Activated CD4-positive, alpha-beta T cell treated with anti-CD3 and anti-CD28 coated beads, Interleukin-2, amount 10 ng/mL, durations not matched to agents 7 days and 5 days (primary cell): Measurements from ENCODE around the gene SOX14. TPM values are rescaled to one million over a fixed set of nuclear protein-coding genes. Genes with fewer than 3 reads are reported as not detected.
A peak's percentile ranks its signal among the peaks of the same experiment; 100 is the strongest.

ENCODE experiments used
- CTCF ChIA-PET: fragments of 350-600 bp; sonication (Branson Sonifier 250); formaldehyde crosslinking; loops from one replicate; lab custom pipeline; 2021; ENCODE audit warnings: antibody characterized with exemption; lab: Charles Lee
- POLR2A ChIA-PET: fragments of 350-600 bp; sonication (Branson Sonifier 250); formaldehyde crosslinking; loops from one replicate; lab custom pipeline; 2021; ENCODE audit warnings: antibody characterized with exemption; lab: Charles Lee
- DNase-seq: peaks from one replicate; pipeline ENCODE4 v3.0.0-alpha.2; 2020
- H3K27ac Mint-ChIP-seq: one replicate; pipeline ENCODE4 v1.8.0; 2021; ENCODE audit warnings: mild to moderate bottlenecking, moderate library complexity, mixed read lengths
- H3K27me3 Mint-ChIP-seq: one replicate; pipeline ENCODE4 v1.8.0; 2021; ENCODE audit warnings: mixed read lengths
- H3K36me3 Mint-ChIP-seq: one replicate; pipeline ENCODE4 v1.8.0; 2021; ENCODE audit warnings: low read depth, mixed read lengths
- H3K4me1 Mint-ChIP-seq: one replicate; pipeline ENCODE4 v1.8.0; 2021; ENCODE audit warnings: mixed read lengths
- H3K4me3 Mint-ChIP-seq: one replicate; pipeline ENCODE4 v1.8.0; 2021; ENCODE audit warnings: mild to moderate bottlenecking, moderate library complexity, mixed read lengths
- H3K9me3 Mint-ChIP-seq: one replicate; pipeline ENCODE4 v1.8.0; 2021; ENCODE audit warnings: mixed read lengths
- total RNA-seq, 2 experiments: library from RNA; stranded (reverse); gene quantifications; one replicate each; pipeline ENCODE4 v1.2.3, GENCODE V29; 2021

SOX14 gene
- total RNA-seq, 2 experiments from 2014 or later, result not detected

GRCh38 chr3:137771401-137772213, 7.5 kb downstream of the SOX14 start:
- Mint-ChIP-seq H3K27me3 (peaks cover 78% of the 10 kb centered on the region), H3K4me3 (no peak overlapping the region), H3K4me1 (peaks cover 8% of the 10 kb centered on the region), H3K9me3 (no peaks in the 10 kb centered on the region), H3K27ac (peak overlapping the region; percentile 25), H3K36me3 (peaks cover 7% of the 10 kb centered on the region)
- CTCF ChIA-PET, result no interaction called here
- no peak for DNase-seq
- POLR2A ChIA-PET, result no interaction called here

DNA sequence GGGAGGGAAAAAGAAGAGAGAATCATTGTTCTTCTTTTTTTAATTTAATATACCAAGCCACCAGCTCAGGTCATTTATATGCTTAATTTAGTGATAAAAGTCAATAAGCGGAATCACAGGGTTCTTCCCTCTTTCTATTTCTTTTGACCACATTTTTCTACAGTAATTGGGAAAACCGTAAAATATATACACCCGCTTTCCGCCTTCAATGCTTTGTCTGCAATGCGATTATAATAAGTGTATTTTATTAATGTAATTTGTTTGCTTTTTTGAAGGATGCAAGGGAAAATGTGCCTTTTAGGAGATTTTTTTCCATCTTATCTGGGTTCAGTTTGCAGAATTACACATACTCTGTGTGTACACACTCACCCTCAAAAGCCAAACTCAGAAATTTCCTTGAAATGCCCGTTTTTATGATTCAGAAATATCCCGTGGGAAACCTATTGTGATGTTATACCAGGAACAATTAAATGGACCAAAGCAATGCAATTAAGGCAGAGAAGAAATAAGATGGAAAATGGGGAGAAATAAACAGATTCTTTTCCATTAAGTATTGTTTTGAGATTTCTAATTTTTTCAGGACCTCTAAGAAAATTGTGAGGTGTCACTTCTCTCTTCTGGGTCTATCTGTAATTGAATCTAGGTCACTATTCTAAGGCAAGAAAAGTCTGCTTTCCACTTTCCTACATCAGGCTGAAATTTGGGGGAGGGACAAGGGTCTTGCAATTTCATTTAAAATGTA, 8.3 kb downstream of the SOX14 start:
- CTCF ChIA-PET, result no interaction called here
- H3K36me3 Mint-ChIP-seq, result peaks cover 7% of the 10 kb centered on the region
- POLR2A ChIA-PET, result no interaction called here
- H3K4me3 Mint-ChIP-seq, result no peak overlapping the region
- peaks cover 73% of the 10 kb centered on the region for H3K27me3 Mint-ChIP-seq
- peaks cover 8% of the 10 kb centered on the region for H3K4me1 Mint-ChIP-seq
- no peak for DNase-seq
- H3K27ac Mint-ChIP-seq, result peak overlapping the region; percentile 25
- H3K9me3 Mint-ChIP-seq, result no peaks in the 10 kb centered on the region

GRCh38 chr3:137778941-137779340, 14.8 kb downstream of the SOX14 start:
- H3K36me3 Mint-ChIP-seq, result no peaks in the 10 kb centered on the region
- H3K4me1 Mint-ChIP-seq, result no peaks in the 10 kb centered on the region
- POLR2A ChIA-PET, result no interaction called here
- CTCF ChIA-PET, result no interaction called here
- H3K27ac Mint-ChIP-seq, result no peak overlapping the region
- H3K4me3 Mint-ChIP-seq, result no peak overlapping the region
- no peaks in the 10 kb centered on the region for H3K9me3 Mint-ChIP-seq
- no peak for DNase-seq
- H3K27me3 Mint-ChIP-seq, result peaks cover 24% of the 10 kb centered on the region

GRCh38 chr3:137787529-137787928, 23.4 kb downstream of the SOX14 start:
- Mint-ChIP-seq H3K4me3 (no peak overlapping the region), H3K36me3 (no peaks in the 10 kb centered on the region), H3K27me3 (peaks cover 5% of the 10 kb centered on the region), H3K4me1 (no peaks in the 10 kb centered on the region), H3K9me3 (no peaks in the 10 kb centered on the region), H3K27ac (no peak overlapping the region)
- CTCF ChIA-PET, result no interaction called here
- DNase-seq, result no peak
- POLR2A ChIA-PET, result no interaction called here

GRCh38 chr3:137789236-137789635, 25.1 kb downstream of the SOX14 start:
- Mint-ChIP-seq H3K27ac (no peak overlapping the region), H3K4me3 (no peak overlapping the region), H3K9me3 (no peaks in the 10 kb centered on the region), H3K4me1 (no peaks in the 10 kb centered on the region), H3K36me3 (no peaks in the 10 kb centered on the region), H3K27me3 (peaks cover 5% of the 10 kb centered on the region)
- CTCF ChIA-PET, result no interaction called here
- no peak for DNase-seq
- POLR2A ChIA-PET, result no interaction called here

DNA sequence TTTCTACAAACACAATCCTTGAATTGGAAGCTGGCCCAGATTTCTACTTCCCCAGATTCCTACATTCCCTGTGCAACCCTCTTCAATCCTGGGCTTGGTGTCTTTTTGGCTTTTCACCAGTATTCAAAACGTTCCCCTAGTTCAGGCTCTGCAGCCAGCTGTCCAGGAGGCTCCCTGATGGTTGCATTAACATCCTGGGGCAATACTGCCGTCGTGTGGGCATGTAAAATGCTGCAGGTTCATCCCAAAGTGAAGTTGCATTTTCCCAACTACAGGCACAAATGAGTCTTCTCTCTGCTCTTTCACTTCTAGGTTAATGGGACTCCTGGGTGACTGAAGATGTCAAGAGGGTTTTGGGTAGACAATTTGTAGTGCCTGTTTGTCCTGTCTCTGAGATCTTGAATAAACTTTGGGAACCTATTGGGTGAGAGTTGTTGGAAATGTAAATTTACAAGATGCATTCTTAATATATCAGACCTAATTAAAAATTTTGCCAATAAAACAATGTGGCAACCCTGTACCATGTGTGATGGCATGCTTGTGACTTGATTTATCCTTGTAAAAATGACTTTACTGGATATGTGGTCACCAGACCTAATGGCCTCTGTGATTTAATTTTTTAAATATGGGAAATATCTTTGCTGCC, 28.6 kb downstream of the SOX14 start:
- DNase-seq, result peak; percentile 9
- no peaks in the 10 kb centered on the region for H3K4me1 Mint-ChIP-seq
- H3K9me3 Mint-ChIP-seq, result no peaks in the 10 kb centered on the region
- H3K27ac Mint-ChIP-seq, result no peak overlapping the region
- ChIA-PET POLR2A (no interaction called here), CTCF (no interaction called here)
- H3K27me3 Mint-ChIP-seq, result peaks cover 7% of the 10 kb centered on the region
- no peaks in the 10 kb centered on the region for H3K36me3 Mint-ChIP-seq
- H3K4me3 Mint-ChIP-seq, result no peak overlapping the region

- no peaks in the 10 kb centered on the region for H3K9me3 Mint-ChIP-seq
- no peak for DNase-seq
- CTCF ChIA-PET, result no interaction called here
- POLR2A ChIA-PET, result no interaction called here
- H3K4me1 Mint-ChIP-seq, result no peaks in the 10 kb centered on the region
- peaks cover 5% of the 10 kb centered on the region for H3K27me3 Mint-ChIP-seq
- H3K4me3 Mint-ChIP-seq, result no peak overlapping the region
- no peaks in the 10 kb centered on the region for H3K36me3 Mint-ChIP-seq
- H3K27ac Mint-ChIP-seq, result no peak overlapping the region
Measured at GRCh38 chr3:137796993-137797392, 32.9 kb downstream of the SOX14 start.

- no peak overlapping the region for H3K4me3 Mint-ChIP-seq
- DNase-seq, result no peak
- ChIA-PET POLR2A (no interaction called here), CTCF (no interaction called here)
- H3K4me1 Mint-ChIP-seq, result no peaks in the 10 kb centered on the region
- H3K36me3 Mint-ChIP-seq, result no peaks in the 10 kb centered on the region
- no peaks in the 10 kb centered on the region for H3K27me3 Mint-ChIP-seq
- H3K9me3 Mint-ChIP-seq, result no peaks in the 10 kb centered on the region
- H3K27ac Mint-ChIP-seq, result no peak overlapping the region
Measured at GRCh38 chr3:137803215-137803614, 39.1 kb downstream of the SOX14 start.

- CTCF ChIA-PET, result no interaction called here
- H3K27ac Mint-ChIP-seq, result no peak overlapping the region
- H3K27me3 Mint-ChIP-seq, result peaks cover 5% of the 10 kb centered on the region
- no peaks in the 10 kb centered on the region for H3K9me3 Mint-ChIP-seq
- no peaks in the 10 kb centered on the region for H3K4me1 Mint-ChIP-seq
- no peaks in the 10 kb centered on the region for H3K36me3 Mint-ChIP-seq
- H3K4me3 Mint-ChIP-seq, result no peak overlapping the region
- POLR2A ChIA-PET, result no interaction called here
- no peak for DNase-seq
Measured at GRCh38 chr3:137807998-137808397, 43.9 kb downstream of the SOX14 start.

- DNase-seq, result no peak
- no peak overlapping the region for H3K27ac Mint-ChIP-seq
- peaks cover 5% of the 10 kb centered on the region for H3K27me3 Mint-ChIP-seq
- POLR2A ChIA-PET, result no interaction called here
- no peak overlapping the region for H3K4me3 Mint-ChIP-seq
- no peaks in the 10 kb centered on the region for H3K4me1 Mint-ChIP-seq
- no peaks in the 10 kb centered on the region for H3K36me3 Mint-ChIP-seq
- CTCF ChIA-PET, result interaction anchor here (0.6 kb wide), 1 partner anchor 829 kb away, joined by 3 read pairs; no protein-coding TSS in a partner anchor
- no peaks in the 10 kb centered on the region for H3K9me3 Mint-ChIP-seq
Measured at GRCh38 chr3:137809509-137809908, 45.4 kb downstream of the SOX14 start.

- no peaks in the 10 kb centered on the region for H3K36me3 Mint-ChIP-seq
- no peak for DNase-seq
- H3K4me3 Mint-ChIP-seq, result no peak overlapping the region
- H3K27ac Mint-ChIP-seq, result no peak overlapping the region
- no peaks in the 10 kb centered on the region for H3K4me1 Mint-ChIP-seq
- ChIA-PET POLR2A (no interaction called here), CTCF (no interaction called here)
- H3K9me3 Mint-ChIP-seq, result no peaks in the 10 kb centered on the region
- peaks cover 5% of the 10 kb centered on the region for H3K27me3 Mint-ChIP-seq
Measured at GRCh38 chr3:137812023-137812422, 47.9 kb downstream of the SOX14 start.

DNA sequence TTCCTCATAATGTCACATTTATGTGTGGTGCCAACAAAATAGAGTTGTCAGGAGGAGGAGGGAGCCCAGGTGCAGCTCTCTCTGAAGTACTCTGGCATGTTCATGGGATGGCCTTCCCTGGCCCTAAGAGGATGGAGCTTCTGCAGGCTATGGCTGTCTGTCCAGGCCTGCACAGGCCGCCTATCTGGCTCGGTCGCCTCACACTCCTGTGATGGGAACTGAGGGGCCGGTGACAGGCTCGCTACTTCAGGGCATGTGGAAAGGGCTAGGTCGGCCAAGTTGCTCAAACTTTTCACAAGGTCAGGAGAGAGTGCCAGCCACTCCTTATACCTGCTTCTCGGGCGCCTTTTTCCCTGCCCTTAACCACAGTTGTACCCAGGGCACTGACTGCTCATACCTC, 51.1 kb downstream of the SOX14 start:
- H3K36me3 Mint-ChIP-seq, result no peaks in the 10 kb centered on the region
- H3K4me3 Mint-ChIP-seq, result no peak overlapping the region
- H3K27ac Mint-ChIP-seq, result no peak overlapping the region
- DNase-seq, result no peak
- ChIA-PET POLR2A (no interaction called here), CTCF (no interaction called here)
- no peaks in the 10 kb centered on the region for H3K4me1 Mint-ChIP-seq
- H3K9me3 Mint-ChIP-seq, result no peaks in the 10 kb centered on the region
- H3K27me3 Mint-ChIP-seq, result peaks cover 5% of the 10 kb centered on the region
